ENCODE data around the gene SPDEF.

The SPDEF gene

GRCh38 chr6:34562350-34562749 is 6.2 kb upstream of the SPDEF start:
- DNase-seq: no peak

GRCh38 chr6:34561227-34561530 is 5.0 kb upstream of the SPDEF start:
- DNase-seq: no peak

- DNase-seq: no peak
Measured at GRCh38 chr6:34560366-34561226, 4.5 kb upstream of the SPDEF start.

DNA sequence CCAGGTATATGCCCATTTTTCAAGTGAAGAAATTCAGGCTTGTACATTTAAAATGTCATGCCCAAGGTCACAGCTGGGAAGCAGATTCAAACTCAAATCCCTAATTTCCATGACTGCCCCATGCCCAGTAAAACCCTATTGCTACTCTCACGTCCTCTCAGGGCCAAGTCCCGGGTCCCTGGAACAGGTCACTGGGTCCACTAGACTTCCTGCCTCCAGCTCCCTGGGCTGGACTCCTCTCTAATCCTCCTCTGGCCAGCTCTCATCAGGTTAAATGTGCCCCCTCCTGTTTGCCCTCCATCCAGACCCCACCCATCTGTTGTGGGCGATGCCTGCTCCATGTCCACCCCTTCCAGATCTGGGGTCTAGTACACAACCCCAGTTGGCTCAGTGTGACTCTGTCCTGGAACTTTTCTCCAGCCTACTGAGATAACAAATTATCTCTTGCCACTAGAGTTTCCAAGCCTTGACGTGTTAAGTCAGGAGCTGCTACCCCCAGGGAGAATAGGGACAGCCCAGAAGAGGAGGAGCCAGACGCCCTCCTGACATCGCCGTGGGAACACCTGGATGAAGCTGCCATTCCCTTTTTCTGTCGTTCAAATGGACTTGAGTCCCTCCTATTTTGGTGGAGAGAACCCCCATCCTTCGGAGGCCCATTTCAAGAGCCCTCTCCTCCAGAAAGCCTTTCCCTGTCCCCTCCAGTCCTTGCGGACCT is 3.7 kb upstream of the SPDEF start:
- no peak for DNase-seq

GRCh38 chr6:34558172-34558714 is 2.1 kb upstream of the SPDEF start:
- no peak for DNase-seq

- no peak for DNase-seq
Measured at GRCh38 chr6:34557228-34557627, 1.1 kb upstream of the SPDEF start.

DNA sequence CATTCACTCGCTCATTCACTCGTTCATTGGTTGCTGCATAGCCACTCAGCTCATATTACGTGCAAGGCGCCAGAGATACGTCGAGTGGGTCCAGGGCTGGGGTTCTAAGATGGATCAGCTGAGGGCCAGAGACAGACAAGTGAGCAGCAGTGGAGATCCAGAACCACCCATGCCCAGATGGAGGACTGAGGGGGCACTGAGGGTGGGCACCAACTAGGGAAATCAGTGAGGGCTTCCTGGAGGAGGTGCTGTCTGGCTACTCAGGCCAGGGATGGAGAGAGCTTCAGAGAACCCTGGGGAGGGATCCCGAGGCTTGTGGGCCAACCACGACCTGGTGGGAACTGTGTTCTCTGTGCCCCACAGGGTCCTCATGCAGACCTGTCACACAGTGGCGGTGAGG is 364 bp upstream of the SPDEF start:
- DNase-seq: no peak

DNA sequence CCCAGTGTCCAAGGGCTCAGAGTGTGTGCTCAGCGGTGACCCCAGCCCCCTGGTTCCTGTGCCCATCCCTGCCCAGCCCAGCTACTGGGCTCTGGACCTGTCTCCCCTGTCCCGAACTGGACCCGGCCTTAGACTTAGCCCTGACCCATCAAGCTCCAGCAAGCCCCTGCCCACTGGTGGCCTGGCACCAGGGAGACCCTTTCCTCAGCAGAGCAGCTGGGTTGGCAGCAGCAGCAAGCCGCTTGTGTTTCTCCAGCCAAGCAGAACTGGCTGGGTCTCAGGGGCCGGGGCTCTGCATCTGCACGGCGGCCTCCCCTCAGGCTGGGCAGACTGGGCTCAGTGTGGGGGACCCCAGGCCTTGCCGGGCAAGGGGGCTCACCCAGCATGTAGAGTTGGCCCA is 801 bp downstream of the SPDEF start:
- no peak for DNase-seq

DNA sequence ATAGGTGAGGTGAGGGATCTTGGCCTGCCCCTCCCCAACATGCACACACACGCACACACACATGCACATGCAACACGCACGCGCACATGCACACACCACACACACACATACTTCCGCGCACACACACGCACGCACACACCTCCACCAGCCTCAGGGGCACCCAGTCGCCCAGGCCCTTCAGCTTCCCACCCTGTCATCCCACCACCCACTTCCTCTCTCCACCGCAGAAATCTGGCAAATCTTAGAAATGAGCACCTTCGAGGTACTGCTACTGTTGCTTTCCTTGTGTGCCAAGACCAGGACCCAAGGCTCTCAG is 1.2 kb downstream of the SPDEF start:
- no peak for DNase-seq

GRCh38 chr6:34554291-34555006 is 1.7 kb downstream of the SPDEF start:
- no peak for DNase-seq

GRCh38 chr6:34553750-34554149 is 2.4 kb downstream of the SPDEF start:
- DNase-seq: no peak

- no peak for DNase-seq
Measured at GRCh38 chr6:34553146-34553545, 3.0 kb downstream of the SPDEF start.

DNA sequence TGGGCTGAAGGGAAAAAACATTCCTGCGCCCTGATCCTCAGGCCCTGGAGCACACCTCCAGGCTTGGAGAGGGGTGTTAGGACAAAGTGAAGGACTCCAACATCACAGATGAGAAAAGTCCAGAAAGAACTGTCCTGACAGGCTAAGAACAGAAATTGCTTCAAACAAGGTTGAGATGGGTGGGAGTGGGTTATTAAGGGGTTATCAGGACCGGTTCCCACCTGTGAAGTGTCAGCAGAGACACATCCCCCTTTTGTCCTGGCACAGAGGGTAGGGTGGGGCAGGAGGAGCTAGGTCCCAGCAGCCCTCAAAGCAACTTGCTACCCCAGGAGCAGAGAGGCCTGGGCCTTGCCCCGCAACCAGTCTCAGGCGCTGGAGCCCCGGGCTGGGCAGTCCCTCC is 3.5 kb downstream of the SPDEF start:
- DNase-seq: no peak

- no peak for DNase-seq
Measured at GRCh38 chr6:34551720-34552119, 4.4 kb downstream of the SPDEF start.

- DNase-seq: no peak
Measured at GRCh38 chr6:34549804-34550202, 6.3 kb downstream of the SPDEF start.

DNA sequence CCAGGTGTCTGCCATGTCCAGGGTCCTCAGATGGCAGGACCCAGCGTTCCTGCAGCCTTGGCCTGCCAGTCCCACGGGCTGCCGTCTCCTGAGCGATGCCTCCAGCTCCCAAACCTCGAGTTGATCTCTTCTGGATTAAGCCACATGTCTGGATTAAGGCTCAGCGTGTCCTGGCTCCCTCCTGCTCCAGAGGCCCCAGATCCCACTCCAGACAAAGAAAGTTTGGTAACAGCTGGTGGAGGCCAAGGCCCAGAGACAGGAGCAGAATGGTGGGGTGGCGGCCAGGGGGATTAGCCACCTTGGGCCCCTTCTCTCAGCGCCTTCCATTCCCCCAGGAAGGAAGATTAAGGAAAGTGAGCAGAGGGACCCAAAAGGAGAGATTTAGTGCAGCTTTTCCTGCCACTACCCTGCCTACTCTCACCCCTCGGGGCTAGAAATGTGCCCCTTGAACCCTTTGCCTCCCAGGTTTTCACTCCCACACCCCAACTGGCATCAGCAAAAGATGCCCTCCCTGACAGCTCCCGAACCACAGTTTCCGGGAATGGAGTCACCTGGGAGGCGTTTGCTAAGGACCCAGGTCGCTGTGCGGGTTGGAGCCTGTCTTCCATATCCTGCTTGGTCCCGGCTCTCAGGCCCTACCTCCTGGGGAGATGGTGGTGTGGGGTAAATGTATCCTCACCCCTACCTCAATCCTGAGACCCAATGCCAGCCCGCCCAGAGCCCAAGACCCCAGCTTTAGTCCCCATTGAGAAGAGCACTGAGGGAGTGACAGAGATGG is 6.9 kb downstream of the SPDEF start:
- no peak for DNase-seq

DNA sequence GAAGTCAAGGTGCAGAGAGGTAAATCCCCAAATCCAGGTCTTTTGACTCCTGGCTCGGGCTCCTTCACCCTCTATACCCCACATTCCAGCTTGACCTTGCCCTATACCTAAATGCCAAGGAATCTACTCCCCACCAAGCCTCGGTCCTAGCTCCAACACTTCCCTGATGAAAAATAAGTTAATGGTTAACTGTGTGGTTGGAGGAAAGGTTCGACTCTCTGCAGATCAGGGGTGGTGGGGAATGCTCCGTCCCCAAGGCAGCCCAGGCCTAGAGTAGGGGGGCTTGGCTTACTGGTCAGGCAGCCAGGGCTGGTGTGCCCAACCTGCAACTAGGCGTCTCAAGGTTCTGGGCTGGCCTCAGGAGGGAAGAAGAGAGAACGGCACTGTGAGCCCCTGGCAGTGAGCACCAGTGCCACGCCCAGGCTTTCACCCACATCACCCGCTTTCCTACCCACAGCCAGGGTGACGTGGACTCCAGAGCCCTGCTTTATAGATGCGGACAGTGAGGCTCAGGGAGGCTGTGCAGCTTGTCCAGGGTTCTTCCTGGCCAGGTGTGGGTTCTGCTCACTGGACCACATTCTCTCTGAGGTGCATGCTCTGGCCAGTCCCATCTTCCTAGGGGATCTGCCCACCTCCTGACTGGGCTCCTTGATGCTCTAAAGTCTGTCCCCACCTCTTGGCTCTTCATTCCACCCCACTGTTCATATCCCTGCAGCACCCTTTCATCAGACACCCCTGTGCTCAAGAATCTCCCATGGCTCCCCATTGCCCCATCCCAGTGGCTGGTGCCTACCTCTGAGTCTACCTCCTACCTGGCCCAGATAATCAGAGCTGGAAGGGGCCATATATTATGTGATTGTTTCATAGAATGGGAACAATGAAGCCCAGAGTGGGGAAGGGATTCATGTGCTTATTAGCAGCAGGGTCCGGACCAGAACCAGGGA is 8.2 kb downstream of the SPDEF start:
- DNase-seq: no peak

GRCh38 chr6:34546551-34547321 is 9.4 kb downstream of the SPDEF start:
- DNase-seq: peak; percentile 63

DNA sequence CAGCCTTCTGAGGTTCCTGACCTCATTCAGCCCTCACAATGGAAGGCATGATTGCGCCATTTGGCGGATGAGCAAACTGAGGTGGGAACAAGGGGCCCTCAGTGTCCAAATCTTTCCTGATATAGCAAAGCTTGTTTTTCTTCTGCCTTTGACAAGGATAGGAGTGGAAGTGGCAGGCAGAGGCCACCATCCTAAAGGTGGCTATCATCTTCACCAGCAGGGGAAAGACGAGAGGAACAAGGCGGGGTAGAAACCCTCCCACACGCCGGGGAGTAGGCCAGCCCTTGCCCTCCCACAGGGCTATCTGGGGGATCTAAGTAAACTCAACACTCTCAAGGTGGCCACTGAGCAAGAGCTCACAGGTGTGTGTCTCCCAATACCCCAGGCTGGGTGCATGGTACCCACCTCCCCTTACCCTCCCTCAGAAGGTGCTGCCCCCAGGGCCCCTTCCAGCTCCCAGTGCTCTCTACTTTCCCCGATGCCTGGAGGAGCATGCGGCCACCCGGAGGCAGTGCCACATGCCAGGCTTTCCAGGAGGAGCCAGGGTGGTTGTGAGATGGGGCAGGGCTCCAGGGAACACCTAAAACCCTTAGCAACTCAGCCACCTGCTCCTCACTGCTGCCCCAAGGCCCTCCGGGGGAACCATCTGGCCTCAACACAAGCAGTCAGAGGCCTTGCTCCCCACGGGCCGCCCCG is 11.2 kb downstream of the SPDEF start:
- DNase-seq: no peak

GRCh38 chr6:34544052-34544604 is 12.0 kb downstream of the SPDEF start:
- no peak for DNase-seq

Measured in right hindlimb (tissue), 1 donor.